ENCODE measurements around the gene ST8SIA1. TPM values are rescaled to one million over a fixed set of nuclear protein-coding genes. Genes with fewer than 3 reads are reported as not detected.

The ST8SIA1 gene
- total and polyA plus RNA-seq, 11 donors = 0.60 to 5.7 (median 1.7) TPM

DNA sequence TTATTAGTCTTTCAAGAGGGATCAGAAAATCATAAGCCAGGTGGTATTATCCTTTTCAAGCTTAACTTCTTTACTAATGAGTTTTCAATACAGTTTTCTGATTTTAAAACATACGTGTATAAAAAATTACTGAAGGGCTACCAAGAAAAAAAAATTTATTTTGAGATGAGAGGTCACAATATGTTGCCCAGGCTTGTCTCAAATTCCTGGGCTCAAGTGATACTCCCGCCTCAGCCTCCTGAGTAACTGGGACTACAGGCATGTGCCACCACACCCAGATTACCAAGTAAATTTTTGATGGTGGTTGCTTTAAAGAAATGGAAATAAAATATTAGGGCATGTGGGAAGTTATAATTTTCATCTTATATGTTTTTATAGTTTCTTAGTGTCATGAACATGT lies 26.7 kb downstream of the ST8SIA1 start:
- no peak for TF ChIP-seq POLR2A (IDR thresholded peaks at IDR 0.05)
- TF ChIP-seq, protein P1, sequence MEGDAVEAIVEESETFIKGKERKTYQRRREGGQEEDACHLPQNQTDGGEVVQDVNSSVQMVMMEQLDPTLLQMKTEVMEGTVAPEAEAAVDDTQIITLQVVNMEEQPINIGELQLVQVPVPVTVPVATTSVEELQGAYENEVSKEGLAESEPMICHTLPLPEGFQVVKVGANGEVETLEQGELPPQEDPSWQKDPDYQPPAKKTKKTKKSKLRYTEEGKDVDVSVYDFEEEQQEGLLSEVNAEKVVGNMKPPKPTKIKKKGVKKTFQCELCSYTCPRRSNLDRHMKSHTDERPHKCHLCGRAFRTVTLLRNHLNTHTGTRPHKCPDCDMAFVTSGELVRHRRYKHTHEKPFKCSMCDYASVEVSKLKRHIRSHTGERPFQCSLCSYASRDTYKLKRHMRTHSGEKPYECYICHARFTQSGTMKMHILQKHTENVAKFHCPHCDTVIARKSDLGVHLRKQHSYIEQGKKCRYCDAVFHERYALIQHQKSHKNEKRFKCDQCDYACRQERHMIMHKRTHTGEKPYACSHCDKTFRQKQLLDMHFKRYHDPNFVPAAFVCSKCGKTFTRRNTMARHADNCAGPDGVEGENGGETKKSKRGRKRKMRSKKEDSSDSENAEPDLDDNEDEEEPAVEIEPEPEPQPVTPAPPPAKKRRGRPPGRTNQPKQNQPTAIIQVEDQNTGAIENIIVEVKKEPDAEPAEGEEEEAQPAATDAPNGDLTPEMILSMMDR (IDR thresholded peaks at IDR 0.05) = no peak
- Histone ChIP-seq H3K4me3 (no peak overlapping the region), H3K4me1 (peaks cover 0 to 12% (median 0%) of the 10 kb centered on the region in 12 donors), H3K27ac (no peak overlapping the region), H3K36me3 (no peaks in the 10 kb centered on the region), H3K27me3 (no peaks in the 10 kb centered on the region), H3K9me3 (no peaks in the 10 kb centered on the region)
- ATAC-seq (no peak), DNase-seq (no peak)
- WGBS, 4 donors = 76 to 80% (median 80%) methylated on average over 2 of the region's 2 CpGs
- intact Hi-C loops (cut with DNase I) = no loop called here

DNA sequence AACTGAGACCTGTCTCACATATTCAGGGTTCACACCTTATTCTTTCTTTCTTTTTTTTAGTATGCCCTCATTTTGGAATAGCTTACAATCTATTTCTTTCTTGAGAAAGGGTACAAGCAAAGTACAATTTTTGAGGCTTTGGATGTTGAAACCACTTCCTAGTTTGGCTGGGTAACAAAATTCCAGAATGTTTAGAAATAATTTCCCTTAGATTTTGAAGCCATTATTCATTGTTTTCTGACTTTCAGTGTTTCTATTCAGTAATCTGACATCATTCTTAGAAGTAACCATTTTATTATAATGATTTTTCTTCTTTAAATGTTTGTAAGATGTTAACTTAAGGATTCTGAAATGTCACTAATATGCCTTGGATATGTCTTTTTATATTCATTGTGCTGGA lies 28.2 kb downstream of the ST8SIA1 start:
- H3K36me3 ChIP-seq = no peaks in the 10 kb centered on the region
- peaks cover 0 to 9% (median 0%) of the 10 kb centered on the region in 12 donors for H3K4me1 ChIP-seq
- no peak overlapping the region for H3K27ac ChIP-seq
- peaks cover 0 to 9% (median 0%) of the 10 kb centered on the region in 12 donors for H3K9me3 ChIP-seq
- H3K4me3 ChIP-seq = no peak overlapping the region
- intact Hi-C loops (cut with DNase I) = no loop called here
- H3K27me3 ChIP-seq = no peaks in the 10 kb centered on the region
- DNase-seq = no peak
- ATAC-seq = no peak
- no peak for TF ChIP-seq POLR2A (IDR thresholded peaks at IDR 0.05)
- TF ChIP-seq, protein P1 (IDR thresholded peaks at IDR 0.05) = no peak

DNA sequence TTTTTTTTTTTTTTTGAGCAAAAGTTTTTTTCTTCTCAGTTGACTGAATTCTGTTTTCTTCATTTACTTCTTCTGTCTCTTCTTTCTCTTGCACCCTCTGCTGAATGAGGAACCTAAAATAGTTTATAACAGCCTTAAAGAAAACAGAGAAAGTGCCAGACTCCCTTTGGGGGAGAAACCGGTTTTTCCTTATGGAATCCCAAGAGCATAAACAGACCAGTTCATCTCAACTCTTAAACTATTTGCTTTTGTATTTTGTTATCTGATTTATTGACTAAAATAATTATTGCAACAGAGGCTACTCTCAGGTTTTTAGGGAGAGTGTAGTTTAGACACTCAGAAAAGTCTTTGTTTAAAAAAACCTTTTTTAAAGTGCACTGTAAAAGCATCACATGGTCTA lies 30.2 kb downstream of the ST8SIA1 start:
- no peaks in the 10 kb centered on the region for H3K27me3 ChIP-seq
- DNase-seq = no peak
- H3K27ac ChIP-seq = peak overlapping the region in 1 of 12 donors; percentile 55
- ATAC-seq = no peak
- WGBS, 4 donors = 63 to 83% (median 68%) methylated on average over 1 of the region's 1 CpG
- intact Hi-C loops (cut with DNase I) = no loop called here
- no peaks in the 10 kb centered on the region for H3K36me3 ChIP-seq
- TF ChIP-seq POLR2A (IDR thresholded peaks at IDR 0.05) = no peak
- TF ChIP-seq, protein P1 (IDR thresholded peaks at IDR 0.05) = no peak
- peaks cover 0 to 29% (median 7%) of the 10 kb centered on the region in 12 donors for H3K9me3 ChIP-seq
- no peaks in the 10 kb centered on the region for H3K4me1 ChIP-seq
- H3K4me3 ChIP-seq = no peak overlapping the region

DNA sequence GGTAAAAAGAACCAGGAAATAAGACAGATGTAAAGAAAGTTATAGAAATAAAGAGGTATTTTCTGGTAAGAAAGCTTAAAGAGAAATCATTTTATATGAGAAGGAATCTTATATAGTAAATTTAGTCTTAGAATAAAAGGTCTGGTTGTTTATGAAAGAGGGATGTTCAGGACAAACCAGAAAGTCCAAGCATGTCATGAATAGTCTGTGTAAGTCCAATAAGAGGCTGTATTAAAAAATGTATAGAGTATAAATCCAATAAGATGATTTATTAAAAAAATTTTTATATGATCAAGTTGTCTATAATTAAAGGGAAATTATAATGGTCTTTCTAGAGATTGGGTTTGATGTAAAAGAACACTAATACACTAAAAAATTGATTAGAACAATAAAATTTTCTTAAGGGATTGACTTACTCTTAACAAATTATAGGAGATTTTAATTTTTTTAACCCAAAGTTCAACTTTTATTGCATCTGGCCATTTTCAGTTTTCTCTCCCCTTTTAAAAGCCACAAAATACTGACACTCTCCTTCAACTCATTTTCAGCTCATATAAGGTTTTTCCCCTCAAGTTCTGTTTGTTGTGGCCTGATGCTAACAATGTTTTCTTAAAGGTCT lies 35.1 kb downstream of the ST8SIA1 start:
- ATAC-seq (no peak), DNase-seq (no peak)
- no peaks in the 10 kb centered on the region for H3K36me3 ChIP-seq
- intact Hi-C loops (cut with DNase I) = no loop called here
- no peak overlapping the region for H3K4me3 ChIP-seq
- peaks cover 0 to 2% (median 0%) of the 10 kb centered on the region in 12 donors for H3K4me1 ChIP-seq
- TF ChIP-seq POLR2A (IDR thresholded peaks at IDR 0.05) = no peak
- TF ChIP-seq, protein P1 (IDR thresholded peaks at IDR 0.05) = no peak
- H3K9me3 ChIP-seq = peaks cover 0 to 40% (median 19%) of the 10 kb centered on the region in 12 donors
- H3K27ac ChIP-seq = no peak overlapping the region
- H3K27me3 ChIP-seq = no peaks in the 10 kb centered on the region
